SK-N-SH treated with all-trans-retinoic acid at 6 μM for 48 hours (cell line): Measurements from ENCODE around the gene JADE3.

Source experiments
- ARNTL ChIP-seq: fragments of 450-650 bp; formaldehyde crosslinking; IDR thresholded peaks from 2 replicates; pipeline ENCODE4 v1.5.0; 2020; ENCODE audit warnings: low read depth, mild to moderate bottlenecking, moderate library complexity, borderline replicate concordance
- CREB5 ChIP-seq: fragments of 250-450 bp; sonication (Bioruptor Pico); IDR thresholded peaks from 2 replicates; pipeline ENCODE4 v1.5.1; 2020; ENCODE audit warnings: low read depth, mild to moderate bottlenecking, moderate library complexity
- GLIS3 ChIP-seq: fragments of 250-450 bp; sonication (Bioruptor Pico); IDR thresholded peaks from 2 replicates; pipeline ENCODE4 v1.5.0; 2020; ENCODE audit warnings: mild to moderate bottlenecking, moderate library complexity
- ZC3H10 ChIP-seq: fragments of 250-450 bp; sonication (Bioruptor Pico); IDR thresholded peaks from 2 replicates; pipeline ENCODE4 v1.5.1; 2021; ENCODE audit warnings: mild to moderate bottlenecking, moderate library complexity
- ZFP30 ChIP-seq: fragments of 450-650 bp; formaldehyde crosslinking; IDR thresholded peaks from 2 replicates; pipeline ENCODE4 v1.5.0; 2022; ENCODE audit warnings: mild to moderate bottlenecking, moderate library complexity

DNA sequence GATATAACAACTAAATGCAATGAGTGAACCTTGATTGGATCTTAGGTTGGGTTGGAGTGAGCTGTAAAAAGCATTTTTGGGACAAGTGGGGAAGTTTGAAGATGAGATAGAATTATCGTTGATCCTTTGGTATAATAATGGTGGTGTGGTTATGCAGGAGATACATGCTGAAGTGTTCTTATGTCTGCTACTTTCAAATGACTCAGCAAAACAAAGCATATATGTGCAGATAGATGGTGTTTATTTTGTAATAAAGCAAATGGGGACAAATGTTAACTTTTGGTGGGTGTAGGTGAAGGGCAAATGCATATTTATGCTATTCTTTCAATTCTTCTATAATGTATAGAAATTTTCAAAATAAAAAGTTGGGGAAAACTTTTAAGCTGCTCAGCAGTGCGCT, 49.1 kb upstream of the JADE3 start:
- TF ChIP-seq CREB5 (no peak), ARNTL (CRISPR knock-in tag) (no peak), ZFP30 (CRISPR knock-in tag) (no peak), ZC3H10 (no peak), GLIS3 (CRISPR knock-in tag) (no peak)
